HepG2 (cell line): Measurements from ENCODE around the gene MYO7B. TPM values are rescaled to one million over a fixed set of nuclear protein-coding genes. Genes with fewer than 3 reads are reported as not detected.

Source experiments
- ETS1 ChIP-seq: sonication (generic); formaldehyde crosslinking; IDR thresholded peaks from 2 replicates; pipeline ENCODE4 v1.4.0; 2020; ENCODE audit warnings: missing genetic modification reagents
- FOXC1 ChIP-seq: sonication (generic); formaldehyde crosslinking; IDR thresholded peaks from 2 replicates; pipeline ENCODE4 v1.8.0; 2022; ENCODE audit warnings: mild to moderate bottlenecking, missing genetic modification reagents, borderline replicate concordance
- FOXO1 ChIP-seq: sonication (generic); formaldehyde crosslinking; IDR thresholded peaks from 2 replicates; pipeline ENCODE4 v1.4.0; 2020; ENCODE audit warnings: missing genetic modification reagents
- GATAD2A ChIP-seq: IDR thresholded peaks from 2 replicates; pipeline ENCODE4 v1.6.1; 2016
- GPN1 ChIP-seq: sonication (generic); formaldehyde crosslinking; IDR thresholded peaks from 2 replicates; pipeline ENCODE4 v1.5.1; 2020; ENCODE audit warnings: missing genetic modification reagents, borderline replicate concordance
- HNRNPUL1 ChIP-seq: fragments of 200-400 bp; formaldehyde crosslinking; IDR thresholded peaks from 2 replicates; pipeline ENCODE4 v1.6.1; 2017; ENCODE audit warnings: low read depth, mild to moderate bottlenecking, low read length, moderate library complexity
- MIER3 ChIP-seq: IDR thresholded peaks from 2 replicates; pipeline ENCODE4 v1.6.1; 2016; ENCODE audit warnings: missing compliant biosample characterization, borderline replicate concordance
- MXD1 ChIP-seq: sonication (generic); formaldehyde crosslinking; IDR thresholded peaks from 2 replicates; pipeline ENCODE4 v1.4.0; 2020; ENCODE audit warnings: mild to moderate bottlenecking, missing genetic modification reagents
- NFKB2 ChIP-seq: sonication (generic); formaldehyde crosslinking; IDR thresholded peaks from 2 replicates; pipeline ENCODE4 v1.4.0; 2020; ENCODE audit warnings: missing genetic modification reagents, borderline replicate concordance
- PCBP2 ChIP-seq: fragments of 200-400 bp; formaldehyde crosslinking; optimal IDR thresholded peaks from 2 replicates; pipeline ENCODE3; 2018; ENCODE audit warnings: low read length, low read depth; ENCODE audit not compliant: poor library complexity, severe bottlenecking
- POLR2A ChIP-seq, 2 experiments: IDR thresholded peaks; 2 replicates each; pipeline ENCODE4 v1.6.1; 2011; ENCODE audit warnings: low read depth in 2 of 2, low read length in 2 of 2, mild to moderate bottlenecking in 1 of 2, moderate library complexity in 1 of 2; ENCODE audit not compliant: insufficient read depth in 1 of 2
- RXRA ChIP-seq: sonication (generic); formaldehyde crosslinking; IDR thresholded peaks from 2 replicates; pipeline ENCODE4 v1.5.1; 2020; ENCODE audit warnings: missing genetic modification reagents
- SIN3B ChIP-seq: fragments of 150-350 bp; IDR thresholded peaks from 2 replicates; pipeline ENCODE4 v1.6.1; 2014; ENCODE audit warnings: low read length
- TAF15 ChIP-seq: fragments of 200-400 bp; formaldehyde crosslinking; IDR thresholded peaks from one replicate; pipeline ENCODE4 v1.6.1; 2018; ENCODE audit warnings: mild to moderate bottlenecking, low read depth, low read length; ENCODE audit not compliant: poor library complexity, severe bottlenecking
- TMF1 ChIP-seq: sonication (generic); formaldehyde crosslinking; IDR thresholded peaks from 2 replicates; pipeline ENCODE4 v1.8.1; 2022; ENCODE audit warnings: low read depth, missing genetic modification reagents
- ZFP36 ChIP-seq: fragments of 150-350 bp; IDR thresholded peaks from 2 replicates; pipeline ENCODE4 v1.6.1; 2018; ENCODE audit warnings: borderline replicate concordance, low read length, low read depth; ENCODE audit not compliant: partially characterized antibody
- ZFP62 ChIP-seq: sonication (generic); formaldehyde crosslinking; IDR thresholded peaks from 2 replicates; pipeline ENCODE4 v1.4.0; 2020; ENCODE audit warnings: missing genetic modification reagents
- ZNF274 ChIP-seq: sonication (generic); formaldehyde crosslinking; IDR thresholded peaks from 2 replicates; pipeline ENCODE4 v1.5.1; 2020; ENCODE audit warnings: mild to moderate bottlenecking, missing genetic modification reagents
- ZNF543 ChIP-seq: sonication (generic); formaldehyde crosslinking; IDR thresholded peaks from 2 replicates; pipeline ENCODE4 v1.4.0; 2020; ENCODE audit warnings: mild to moderate bottlenecking, missing genetic modification reagents
- ZNF574 ChIP-seq: sonication (generic); formaldehyde crosslinking; IDR thresholded peaks from 2 replicates; pipeline ENCODE4 v1.4.0; 2020; ENCODE audit warnings: missing genetic modification reagents
- ZNF800 ChIP-seq: sonication (generic); formaldehyde crosslinking; IDR thresholded peaks from 2 replicates; pipeline ENCODE4 v1.4.0; 2020; ENCODE audit warnings: missing genetic modification reagents
- polyA plus RNA-seq, 8 experiments: library from polyadenylated mRNA; depleted of rRNA in 3 of 8; stranded (reverse) in 7 of 8; unstranded in 1 of 8; fragments of >200 nt; fragmentation: Illumina TruSeq in 4 of 8; extraction: Trizol in 4 of 8; gene quantifications; 2 replicates each; pipeline versions ENCODE4 v1.2.1 to v1.2.3, GENCODE V29; 2011 to 2016; ENCODE audit warnings: low read depth in 4 of 8, missing spikeins in 1 of 8, mixed read lengths in 1 of 8; ENCODE audit not compliant: insufficient read depth in 1 of 8
- total RNA-seq, 5 experiments: library from RNA; depleted of rRNA; stranded (reverse); fragments of >200 nt; fragmentation: Illumina TruSeq; extraction: Trizol; gene quantifications; 2 replicates each; pipeline ENCODE4 v1.2.3, GENCODE V29; 2016; ENCODE audit warnings: low read depth in 1 of 5

Gene MYO7B
- total and polyA plus RNA-seq, 2 of the 13 experiments (the other 11 are each of a cell fraction or from before 2014, with no cell fraction given): not detected

GRCh38 chr2:127526132-127527000, 9.1 kb upstream of the MYO7B start, which contains the start of gene IWS1 (continued):
- peak; percentile 97 for TF ChIP-seq ZNF574 (CRISPR knock-in tag)
- peak; percentile 19; the same call in 1 of the 2 replicates for TF ChIP-seq SIN3B
- TF ChIP-seq GATAD2A (CRISPR knock-in tag): peak; percentile 30
- peak; percentile 55; the same call in 1 of the 2 replicates for TF ChIP-seq MIER3 (CRISPR knock-in tag)
- TF ChIP-seq FOXC1 (CRISPR knock-in tag): peak; percentile 10; the same call in 1 of the 2 replicates
- TF ChIP-seq ZNF543: peak; percentile 73
- peak; percentile 32 for TF ChIP-seq TAF15
- peak; percentile 90 for TF ChIP-seq MXD1 (CRISPR knock-in tag)
- TF ChIP-seq HNRNPUL1: no peak
- TF ChIP-seq FOXO1 (CRISPR knock-in tag): no peak; the same call in none of the 2 replicates
- TF ChIP-seq POLR2A (IDR thresholded peaks at IDR 0.05; ENCODE audit: insufficient read depth in 1 of 2, low read depth in 2 of 2, low read length in 2 of 2): peak; percentile 70 to 95
- peak; percentile 88 for TF ChIP-seq ZNF274 (CRISPR knock-in tag)
- TF ChIP-seq NFKB2 (CRISPR knock-in tag): no peak; the same call in 1 of the 2 replicates
- no peak for TF ChIP-seq PCBP2
- 0 out of 2 replicates have a peak, but pooled peaks have one; percentile 12 for TF ChIP-seq ZNF800 (CRISPR knock-in tag)
- TF ChIP-seq ZFP36: no peak
- no peak for TF ChIP-seq GPN1 (CRISPR knock-in tag)
- peak; percentile 58; the same call in 1 of the 2 replicates for TF ChIP-seq RXRA (CRISPR knock-in tag)
- no peak for TF ChIP-seq ETS1
- TF ChIP-seq ZFP62 (CRISPR knock-in tag): no peak
- TF ChIP-seq TMF1 (CRISPR knock-in tag): no peak
